ENCODE measurements around the gene RABGAP1. TPM values are rescaled to one million over a fixed set of nuclear protein-coding genes. Genes with fewer than 3 reads are reported as not detected.

Gene RABGAP1
- total and polyA plus RNA-seq, 10 of the 15 experiments (the other 5 are each of a cell fraction or from before 2014, with no cell fraction given) = 2.6 to 31.6 (median 12.5) TPM

DNA sequence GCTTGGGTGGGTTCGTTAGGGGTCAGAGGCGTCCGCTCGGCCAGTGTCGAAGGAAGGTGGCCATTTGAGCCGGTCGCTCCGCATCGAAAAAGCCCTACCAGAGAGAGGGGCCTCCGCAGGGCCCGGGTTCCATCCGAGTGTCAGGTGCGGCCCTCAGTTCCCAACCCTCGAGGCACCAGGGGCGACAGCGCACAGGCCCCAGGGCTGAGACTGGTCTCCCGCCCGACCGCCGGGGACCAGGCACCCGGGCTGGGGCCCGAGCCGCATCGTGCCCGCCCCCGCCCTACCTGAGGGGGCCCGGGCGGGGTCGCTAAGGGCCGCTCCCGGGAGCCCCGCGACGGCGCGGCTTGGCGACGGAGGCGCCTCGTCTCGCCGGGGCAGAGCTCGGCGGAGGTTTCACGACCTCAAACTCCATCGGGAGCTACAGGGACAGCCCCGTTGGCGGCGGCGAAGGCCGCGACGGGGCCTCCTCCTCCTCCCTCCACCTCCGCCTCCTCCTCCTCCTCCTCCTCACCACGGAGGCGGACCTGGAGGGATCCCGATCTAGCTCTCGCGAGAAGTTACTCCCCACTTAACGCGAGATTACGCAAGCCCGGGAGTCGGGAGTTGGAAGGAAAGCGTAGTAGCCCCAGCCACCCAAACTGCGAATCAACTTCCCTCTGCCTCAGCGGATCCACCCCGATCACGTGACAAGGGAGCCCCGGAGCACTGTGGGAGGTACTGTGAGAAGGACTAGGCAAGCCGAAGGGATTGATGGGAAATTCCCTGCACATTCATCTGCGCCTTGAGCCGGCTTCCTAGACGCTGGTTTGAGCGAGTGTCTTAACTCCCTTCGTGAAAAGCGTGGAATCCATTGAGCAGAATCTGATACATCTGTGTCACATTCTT lies 35.8 kb upstream of the RABGAP1 start, which contains the start of gene RC3H2 (continued):
- TF ChIP-seq CUX1 (IDR thresholded peaks at IDR 0.05; ENCODE audit: insufficient replicate concordance, low read depth, low read length) (no peak), POLR2AphosphoS5 (IDR thresholded peaks at IDR 0.05; ENCODE audit: low read length) (peak; percentile 94), MLLT1 (IDR thresholded peaks at IDR 0.05) (peak; percentile 46; the same call in 1 of the 2 replicates), KAT2A (conservative IDR thresholded peaks at IDR 0.05; ENCODE audit: control insufficient read depth, low read depth, low read length) (no peak), BHLHE40 (IDR thresholded peaks at IDR 0.05; ENCODE audit: borderline replicate concordance in 1 of 2, low read depth in 2 of 2, low read length in 1 of 2) (peak; percentile 85 to 95), ZNF687 (IDR thresholded peaks at IDR 0.05) (peak; percentile 93), RELA (IDR thresholded peaks at IDR 0.05; ENCODE audit: borderline replicate concordance, partially characterized antibody) (no peak), HDGF (IDR thresholded peaks at IDR 0.05) (peak; percentile 97), MXI1 (IDR thresholded peaks at IDR 0.05; ENCODE audit: low read depth, low read length) (no peak; the same call in 1 of the 2 replicates), BRCA1 (IDR thresholded peaks at IDR 0.05; ENCODE audit: low read depth, low read length) (peak; percentile 90), SUZ12 (IDR thresholded peaks at IDR 0.05; ENCODE audit: unreplicated experiment) (no peak)
- TF ChIP-seq, protein P1, sequence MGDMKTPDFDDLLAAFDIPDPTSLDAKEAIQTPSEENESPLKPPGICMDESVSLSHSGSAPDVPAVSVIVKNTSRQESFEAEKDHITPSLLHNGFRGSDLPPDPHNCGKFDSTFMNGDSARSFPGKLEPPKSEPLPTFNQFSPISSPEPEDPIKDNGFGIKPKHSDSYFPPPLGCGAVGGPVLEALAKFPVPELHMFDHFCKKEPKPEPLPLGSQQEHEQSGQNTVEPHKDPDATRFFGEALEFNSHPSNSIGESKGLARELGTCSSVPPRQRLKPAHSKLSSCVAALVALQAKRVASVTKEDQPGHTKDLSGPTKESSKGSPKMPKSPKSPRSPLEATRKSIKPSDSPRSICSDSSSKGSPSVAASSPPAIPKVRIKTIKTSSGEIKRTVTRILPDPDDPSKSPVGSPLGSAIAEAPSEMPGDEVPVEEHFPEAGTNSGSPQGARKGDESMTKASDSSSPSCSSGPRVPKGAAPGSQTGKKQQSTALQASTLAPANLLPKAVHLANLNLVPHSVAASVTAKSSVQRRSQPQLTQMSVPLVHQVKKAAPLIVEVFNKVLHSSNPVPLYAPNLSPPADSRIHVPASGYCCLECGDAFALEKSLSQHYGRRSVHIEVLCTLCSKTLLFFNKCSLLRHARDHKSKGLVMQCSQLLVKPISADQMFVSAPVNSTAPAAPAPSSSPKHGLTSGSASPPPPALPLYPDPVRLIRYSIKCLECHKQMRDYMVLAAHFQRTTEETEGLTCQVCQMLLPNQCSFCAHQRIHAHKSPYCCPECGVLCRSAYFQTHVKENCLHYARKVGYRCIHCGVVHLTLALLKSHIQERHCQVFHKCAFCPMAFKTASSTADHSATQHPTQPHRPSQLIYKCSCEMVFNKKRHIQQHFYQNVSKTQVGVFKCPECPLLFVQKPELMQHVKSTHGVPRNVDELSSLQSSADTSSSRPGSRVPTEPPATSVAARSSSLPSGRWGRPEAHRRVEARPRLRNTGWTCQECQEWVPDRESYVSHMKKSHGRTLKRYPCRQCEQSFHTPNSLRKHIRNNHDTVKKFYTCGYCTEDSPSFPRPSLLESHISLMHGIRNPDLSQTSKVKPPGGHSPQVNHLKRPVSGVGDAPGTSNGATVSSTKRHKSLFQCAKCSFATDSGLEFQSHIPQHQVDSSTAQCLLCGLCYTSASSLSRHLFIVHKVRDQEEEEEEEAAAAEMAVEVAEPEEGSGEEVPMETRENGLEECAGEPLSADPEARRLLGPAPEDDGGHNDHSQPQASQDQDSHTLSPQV (IDR thresholded peaks at IDR 0.05) = no peak
